ENCODE data around the gene TRPT1. TPM values are rescaled to one million over a fixed set of nuclear protein-coding genes. Genes with fewer than 3 reads are reported as not detected.
A peak's percentile ranks its signal among the peaks of the same experiment; 100 is the strongest.

Gene TRPT1
- total and polyA plus RNA-seq, 9 of the 15 experiments (the other 6 are each of a cell fraction or from before 2014, with no cell fraction given) = 4.6 to 41.7 (median 23.1) TPM

- FAIRE-seq (peak; percentile 97), DNase-seq (ENCODE audit: extremely low read depth in 1 of 4, low spot score in 3 of 4) (peak; percentile 79 to 96 (median 86)), ATAC-seq (peak; percentile 63)
- ChIA-PET CTCF (ENCODE audit: low intra/inter-chr PET ratio) (interaction anchor here (0.7 to 2.6 kb wide), 5 partner anchors 65 to 164 kb away, joined by 4 to 11 read pairs (median 9); no protein-coding TSS in a partner anchor), POLR2A (interaction anchor here (0.6 to 8.2 kb wide), 9 partner anchors 14 to 152 kb away, joined by 3 to 77 read pairs (median 6); partner anchors contain the start of genes CATSPERZ, ESRRA, NUDT22 and TRPT1)
- peak overlapping the region; percentile 29; the same call in 2 of the 3 replicates for H3K27ac ChIP-seq (ENCODE audit: extremely low read depth, low read depth, low read length)
- no peak overlapping the region for H3K4me3 ChIP-seq
- peaks cover 8% of the 10 kb centered on the region for H3K9me1 ChIP-seq (ENCODE audit: control insufficient read depth, insufficient read depth, low read length)
- 21% methylated on average over 7 of the region's 7 CpGs for WGBS (ENCODE audit: insufficient coverage, low coverage, missing lambda C conversion rate)
- peak overlapping the region in 1 of 2 experiments; percentile 49; a peak in 1 of 4 replicates for H3K9ac ChIP-seq (ENCODE audit: insufficient read depth in 1 of 2, low read depth in 2 of 2, low read length in 2 of 2)
- H3K4me1 ChIP-seq (replicated peaks in 1 of 2; ENCODE audit: control insufficient read depth in 2 of 2, insufficient read depth in 2 of 2, low read length in 2 of 2) = peaks cover 36 to 60% of the 10 kb centered on the region in 2 experiments
- no peaks in the 10 kb centered on the region for H3K27me3 ChIP-seq (ENCODE audit: control insufficient read depth in 2 of 2, insufficient read depth in 2 of 2, low read length in 2 of 2)
- peaks cover 40% of the 10 kb centered on the region for H3K79me2 ChIP-seq (ENCODE audit: control insufficient read depth, insufficient read depth, low read length)
- no peaks in the 10 kb centered on the region for H3K9me3 ChIP-seq (replicated peaks; ENCODE audit: control insufficient read depth, insufficient read depth, low read depth, low read length)
- no peak overlapping the region for H2AFZ ChIP-seq (ENCODE audit: low read depth, low read length)
- in situ Hi-C loops (cut with MboI) (no loop called here), intact Hi-C loops (cut with micrococcal nuclease) (loop anchor here (1.0 kb wide), 2 partner anchors 66 to 100 kb away; no protein-coding TSS in a partner anchor)
- no TSS peak for BruUV-seq (replicated peaks)
- H3K4me2 ChIP-seq (ENCODE audit: insufficient read depth, low read length) = no peak overlapping the region
- no peaks in the 10 kb centered on the region; the same call in 1 of the 2 replicates for H4K20me1 ChIP-seq (replicated peaks; ENCODE audit: control insufficient read depth, insufficient read depth, low read length)
- peaks cover 89% of the 10 kb centered on the region for H3K36me3 ChIP-seq (ENCODE audit: control insufficient read depth, insufficient read depth, low read length)
- no peak for TF ChIP-seq TCFL5 (CRISPR knock-in tag; conservative IDR thresholded peaks at IDR 0.05)
- TF ChIP-seq DLX4 (CRISPR knock-in tag; IDR thresholded peaks at IDR 0.05) = no peak
- no peak for TF ChIP-seq TAF1 (IDR thresholded peaks at IDR 0.05; ENCODE audit: control insufficient read depth, extremely low read depth, insufficient read depth, low read length, severe bottlenecking)
- TF ChIP-seq TFAM (CRISPR knock-in tag; conservative IDR thresholded peaks at IDR 0.05) = no peak
- peak; percentile 92 for TF ChIP-seq ZNF384 (IDR thresholded peaks at IDR 0.05; ENCODE audit: low read depth, low read length)
- TF ChIP-seq SAFB (IDR thresholded peaks at IDR 0.05; ENCODE audit: borderline replicate concordance, low read depth, low read length) = no peak
- no peak for TF ChIP-seq HMG20A (CRISPR knock-in tag; conservative IDR thresholded peaks at IDR 0.05)
- TF ChIP-seq GABPA (tag; conservative IDR thresholded peaks at IDR 0.05; ENCODE audit: low read depth) = no peak
- no peak for TF ChIP-seq TGIF2 (CRISPR knock-in tag; IDR thresholded peaks at IDR 0.05)
- no peak for TF ChIP-seq BCL6 (CRISPR knock-in tag; IDR thresholded peaks at IDR 0.05)
- 0 out of 2 replicates have a peak, but pooled peaks have one; percentile 7 for TF ChIP-seq LARP7 (IDR thresholded peaks at IDR 0.05)
- TF ChIP-seq CBFA2T3 (IDR thresholded peaks at IDR 0.05) = no peak
- no peak for TF ChIP-seq KLF1 (tag; IDR thresholded peaks at IDR 0.05)
- TF ChIP-seq MYBL2 (IDR thresholded peaks at IDR 0.05; ENCODE audit: low read depth) = no peak
- no peak for TF ChIP-seq MYBL2 (CRISPR knock-in tag; IDR thresholded peaks at IDR 0.05; ENCODE audit: borderline replicate concordance)
- TF ChIP-seq SMC3 (conservative IDR thresholded peaks at IDR 0.05; ENCODE audit: insufficient read depth, low read depth, low read length) = peak; percentile 83
- TF ChIP-seq KHSRP (IDR thresholded peaks at IDR 0.05) = no peak
- TF ChIP-seq PHTF2 (CRISPR knock-in tag; IDR thresholded peaks at IDR 0.05) = no peak
- TF ChIP-seq ZNF134 (CRISPR knock-in tag; conservative IDR thresholded peaks at IDR 0.05) = no peak
- TF ChIP-seq PPARD (CRISPR knock-in tag; IDR thresholded peaks at IDR 0.05) = no peak
- no peak for TF ChIP-seq SMAD2 (IDR thresholded peaks at IDR 0.05; ENCODE audit: low read depth, low read length)
- TF ChIP-seq TRIM28 (IDR thresholded peaks at IDR 0.05) = no peak
- no peak for TF ChIP-seq ZNF449 (CRISPR knock-in tag; IDR thresholded peaks at IDR 0.05)
- 0 out of 2 replicates have a peak, but pooled peaks have one; percentile 6 for TF ChIP-seq HLTF (IDR thresholded peaks at IDR 0.05)
These were observed 21.5 kb downstream of the TRPT1 start for GRCh38 chr11:64204464-64204989.
